ENCODE data around the gene TUFM.

TUFM gene

GRCh38 chr16:28876019-28876659 is 30.0 kb upstream of the TUFM start:
- Histone ChIP-seq H3K4me3 (ENCODE audit: low read depth, low read length) (no peak overlapping the region), H3K36me3 (replicated peaks) (peaks cover 23% of the 10 kb centered on the region), H3K27me3 (replicated peaks) (no peaks in the 10 kb centered on the region), H3K27ac (no peak overlapping the region)
- DNase-seq: no peak
- TF ChIP-seq, protein P1, sequence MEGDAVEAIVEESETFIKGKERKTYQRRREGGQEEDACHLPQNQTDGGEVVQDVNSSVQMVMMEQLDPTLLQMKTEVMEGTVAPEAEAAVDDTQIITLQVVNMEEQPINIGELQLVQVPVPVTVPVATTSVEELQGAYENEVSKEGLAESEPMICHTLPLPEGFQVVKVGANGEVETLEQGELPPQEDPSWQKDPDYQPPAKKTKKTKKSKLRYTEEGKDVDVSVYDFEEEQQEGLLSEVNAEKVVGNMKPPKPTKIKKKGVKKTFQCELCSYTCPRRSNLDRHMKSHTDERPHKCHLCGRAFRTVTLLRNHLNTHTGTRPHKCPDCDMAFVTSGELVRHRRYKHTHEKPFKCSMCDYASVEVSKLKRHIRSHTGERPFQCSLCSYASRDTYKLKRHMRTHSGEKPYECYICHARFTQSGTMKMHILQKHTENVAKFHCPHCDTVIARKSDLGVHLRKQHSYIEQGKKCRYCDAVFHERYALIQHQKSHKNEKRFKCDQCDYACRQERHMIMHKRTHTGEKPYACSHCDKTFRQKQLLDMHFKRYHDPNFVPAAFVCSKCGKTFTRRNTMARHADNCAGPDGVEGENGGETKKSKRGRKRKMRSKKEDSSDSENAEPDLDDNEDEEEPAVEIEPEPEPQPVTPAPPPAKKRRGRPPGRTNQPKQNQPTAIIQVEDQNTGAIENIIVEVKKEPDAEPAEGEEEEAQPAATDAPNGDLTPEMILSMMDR (IDR thresholded peaks at IDR 0.05; ENCODE audit: low read depth, low read length, missing control alignments): no peak
- in situ Hi-C loops (cut with HindIII; ENCODE audit: low pct_ligation_motif_present, low sequenced_read_pairs): no loop called here

DNA sequence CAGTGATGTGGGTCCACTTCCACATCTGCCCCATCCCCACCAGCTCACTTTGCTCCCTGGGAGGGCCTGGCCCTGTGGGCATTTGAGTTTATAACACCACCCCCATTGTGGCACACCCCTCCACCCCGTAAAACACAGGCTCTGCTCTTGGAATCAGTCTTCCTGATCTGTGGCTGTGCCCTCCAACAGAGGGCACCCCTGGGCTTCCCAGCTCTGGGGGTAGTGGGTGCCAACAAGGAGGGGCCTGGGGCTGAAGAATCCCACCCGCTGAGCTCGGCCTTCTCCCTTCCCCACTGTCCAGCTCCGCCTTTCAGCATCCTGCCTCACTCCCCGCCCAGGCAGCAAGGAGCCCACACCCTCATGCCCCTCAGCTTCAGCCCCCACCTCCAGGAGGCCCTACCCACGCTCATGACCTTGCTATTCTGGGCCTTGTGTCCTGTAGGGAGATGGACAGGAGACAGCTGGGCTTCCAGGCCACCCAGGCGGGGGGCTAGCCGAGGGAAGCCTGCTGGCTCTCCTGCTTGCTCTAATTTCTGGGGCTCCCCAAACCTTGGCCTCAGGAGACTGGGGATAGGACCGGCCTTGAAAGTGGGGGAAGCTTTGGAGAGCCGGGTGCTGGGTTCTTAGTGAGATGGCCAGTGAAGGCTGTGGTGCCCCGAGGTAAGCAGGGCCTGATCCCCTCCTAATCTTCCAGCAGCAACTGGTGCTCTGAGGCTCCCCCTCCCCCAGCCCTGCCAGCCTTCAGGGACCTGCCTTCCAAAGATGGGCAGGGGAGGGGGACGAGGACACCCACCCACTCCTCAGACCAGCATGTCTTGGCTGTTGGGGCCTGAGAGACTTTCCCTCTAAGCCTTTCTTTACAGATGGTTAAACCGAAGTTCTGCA is 29.2 kb upstream of the TUFM start:
- H3K4me3 ChIP-seq (ENCODE audit: low read depth, low read length): no peak overlapping the region
- no peak for DNase-seq
- H3K27me3 ChIP-seq (replicated peaks): no peaks in the 10 kb centered on the region
- peaks cover 30% of the 10 kb centered on the region for H3K36me3 ChIP-seq (replicated peaks)
- in situ Hi-C loops (cut with HindIII; ENCODE audit: low pct_ligation_motif_present, low sequenced_read_pairs): no loop called here
- H3K27ac ChIP-seq: no peak overlapping the region
- TF ChIP-seq, protein P1 (IDR thresholded peaks at IDR 0.05; ENCODE audit: low read depth, low read length, missing control alignments): peak; percentile 22

DNA sequence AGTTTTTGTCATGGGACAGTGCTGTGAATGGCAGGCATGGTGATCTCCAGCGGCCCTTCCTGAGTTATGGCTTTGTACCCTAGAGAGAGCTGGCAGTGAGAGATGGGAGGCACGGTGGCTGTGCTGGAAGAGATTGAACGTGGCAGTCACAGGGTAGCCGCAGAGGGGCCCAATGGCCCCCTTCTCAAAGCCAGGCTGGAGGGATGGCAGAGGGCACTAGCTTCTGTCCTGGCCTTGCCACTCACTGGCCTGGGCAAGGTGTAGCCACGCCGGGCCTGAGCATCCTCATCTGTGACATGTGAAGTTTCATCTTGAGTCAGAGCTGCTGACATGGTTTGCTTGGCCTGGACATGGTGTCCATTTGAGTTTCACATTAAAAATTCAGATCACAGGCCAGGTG is 28.3 kb upstream of the TUFM start:
- no peak overlapping the region for H3K4me3 ChIP-seq (ENCODE audit: low read depth, low read length)
- no peak overlapping the region for H3K27ac ChIP-seq
- TF ChIP-seq, protein P1 (IDR thresholded peaks at IDR 0.05; ENCODE audit: low read depth, low read length, missing control alignments): no peak
- no peak for DNase-seq
- H3K36me3 ChIP-seq (replicated peaks): peaks cover 38% of the 10 kb centered on the region
- H3K27me3 ChIP-seq (replicated peaks): no peaks in the 10 kb centered on the region
- in situ Hi-C loops (cut with HindIII; ENCODE audit: low pct_ligation_motif_present, low sequenced_read_pairs): no loop called here

DNA sequence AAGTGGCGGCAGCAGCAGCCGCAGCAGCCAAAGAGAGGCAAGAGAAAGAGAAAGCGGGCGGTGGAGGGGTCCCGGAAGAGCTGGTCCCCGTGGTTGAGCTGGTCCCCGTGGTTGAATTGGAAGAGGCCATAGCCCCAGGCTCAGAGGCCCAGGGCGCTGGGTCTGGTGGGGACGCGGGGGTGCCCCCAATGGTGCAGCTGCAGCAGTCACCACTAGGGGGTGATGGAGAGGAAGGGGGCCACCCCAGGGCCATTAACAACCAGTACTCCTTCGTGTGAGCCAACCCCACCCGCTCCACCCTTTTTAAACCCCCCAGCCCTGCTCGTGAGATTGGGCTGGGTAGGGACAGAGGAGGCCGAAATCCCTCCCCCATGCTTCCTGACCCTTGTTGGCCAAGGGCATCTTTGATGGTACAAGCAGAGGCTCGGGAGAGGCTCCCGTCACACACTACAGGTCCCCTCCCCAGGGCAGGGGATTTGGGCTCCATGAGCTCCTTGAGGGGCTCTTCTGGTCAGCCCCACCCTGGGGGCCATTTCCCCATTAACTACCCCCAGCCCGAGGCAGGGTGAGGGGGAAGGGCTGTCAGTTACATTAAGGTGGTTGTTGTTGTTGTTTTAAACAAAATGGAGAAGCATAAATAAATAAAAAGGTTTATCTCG is 27.5 kb upstream of the TUFM start:
- no peak overlapping the region for H3K4me3 ChIP-seq (ENCODE audit: low read depth, low read length)
- in situ Hi-C loops (cut with HindIII; ENCODE audit: low pct_ligation_motif_present, low sequenced_read_pairs): no loop called here
- no peaks in the 10 kb centered on the region for H3K27me3 ChIP-seq (replicated peaks)
- no peak overlapping the region for H3K27ac ChIP-seq
- TF ChIP-seq, protein P1 (IDR thresholded peaks at IDR 0.05; ENCODE audit: low read depth, low read length, missing control alignments): peak; percentile 79
- H3K36me3 ChIP-seq (replicated peaks): peaks cover 45% of the 10 kb centered on the region
- no peak for DNase-seq

GRCh38 chr16:28872952-28873351 is 26.8 kb upstream of the TUFM start:
- Histone ChIP-seq H3K4me3 (ENCODE audit: low read depth, low read length) (no peak overlapping the region), H3K27me3 (replicated peaks) (no peaks in the 10 kb centered on the region), H3K36me3 (replicated peaks) (peaks cover 47% of the 10 kb centered on the region), H3K27ac (no peak overlapping the region)
- no peak for DNase-seq
- in situ Hi-C loops (cut with HindIII; ENCODE audit: low pct_ligation_motif_present, low sequenced_read_pairs): no loop called here
- TF ChIP-seq, protein P1 (IDR thresholded peaks at IDR 0.05; ENCODE audit: low read depth, low read length, missing control alignments): no peak

All from brain microvascular endothelial cell (primary cell).